GM12891 (cell line): Measurements from ENCODE around the gene TFDP1.

Experiments
- PAX5 ChIP-seq: IDR thresholded peaks from 2 replicates; pipeline ENCODE4 v1.6.1; 2011; ENCODE audit warnings: low read length, moderate library complexity, mild to moderate bottlenecking; ENCODE audit not compliant: insufficient read depth, severe bottlenecking
- POLR2A ChIP-seq: IDR thresholded peaks from 2 replicates; pipeline ENCODE4 v1.6.1; 2011; ENCODE audit warnings: low read depth, low read length, control low read depth
- POLR2AphosphoS5 ChIP-seq: IDR thresholded peaks from 2 replicates; pipeline ENCODE4 v1.6.1; 2011; ENCODE audit warnings: low read depth, low read length, control low read depth
- TAF1 ChIP-seq: IDR thresholded peaks from 2 replicates; pipeline ENCODE4 v1.6.1; 2011; ENCODE audit warnings: low read depth, low read length, control low read depth

DNA sequence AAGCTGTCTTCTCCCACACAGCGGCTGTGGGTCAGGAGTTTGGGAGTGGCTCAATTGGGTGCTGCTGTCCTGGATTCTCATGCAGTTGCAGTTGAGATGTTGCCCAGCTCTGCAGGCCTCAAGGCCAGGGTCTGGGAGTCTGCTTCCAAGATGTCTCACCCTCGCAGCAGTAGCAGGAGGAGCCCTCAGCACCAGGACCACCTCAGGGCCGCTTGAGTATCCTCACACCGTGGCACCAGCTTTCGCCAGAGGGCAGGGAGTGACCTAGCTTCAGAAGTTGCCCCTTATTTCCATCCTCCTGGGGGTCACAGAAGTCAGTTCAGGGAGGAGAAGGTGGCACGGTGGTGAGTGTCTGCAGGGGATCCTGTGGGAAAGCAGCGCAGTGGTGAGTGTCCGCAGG lies 20.9 kb downstream of the TFDP1 start:
- TF ChIP-seq POLR2A (no peak), POLR2AphosphoS5 (no peak), TAF1 (no peak), PAX5 (no peak)
